Testis (tissue), 3 donors: ENCODE results near the gene CCNC. TPM values are rescaled to one million over a fixed set of nuclear protein-coding genes. Genes with fewer than 3 reads are reported as not detected.

Experiments
- DNase-seq: peaks from one replicate; pipeline ENCODE4 v3.0.0-alpha.2; 2019
- H3K27ac ChIP-seq, 2 donors: fragments of 200-600 bp; sonication (generic); one replicate each; pipeline ENCODE4 v1.5.1; 2019
- H3K27me3 ChIP-seq: fragments of 200-600 bp; sonication (generic); one replicate; pipeline ENCODE4 v1.5.1; 2019
- H3K36me3 ChIP-seq: fragments of 200-600 bp; sonication (generic); one replicate; pipeline ENCODE4 v1.5.1; 2017; ENCODE audit warnings: low read depth; ENCODE audit errors: missing control alignments
- H3K4me1 ChIP-seq: fragments of 200-600 bp; sonication (generic); one replicate; pipeline ENCODE4 v1.5.1; 2019
- H3K4me3 ChIP-seq, 2 donors: fragments of 200-600 bp; sonication (generic); one replicate each; pipeline ENCODE4 v1.5.1; 2017 to 2019
- H3K9me3 ChIP-seq: fragments of 200-600 bp; sonication (generic); one replicate; pipeline ENCODE4 v1.5.1; 2017
- POLR2A ChIP-seq: fragments of 450-650 bp; IDR thresholded peaks from one replicate; pipeline ENCODE4 v1.6.1; 2017; ENCODE audit warnings: antibody characterized with exemption, mild to moderate bottlenecking, moderate library complexity
- WGBS, 2 donors: methylation state at CpG; one replicate each; pipeline ENCODE4 v1.1.5; 2018; 5-methylcytosine and 5-hydroxymethylcytosine counted together
- intact Hi-C: fragments of 100-400 bp; cut with DNase I; formaldehyde crosslinking; loops from one replicate; pipeline ENCODE4 v1.15.1; 2023; ENCODE audit warnings: low total_unique reads
- polyA plus RNA-seq: library from polyadenylated mRNA; stranded (reverse); fragments of 350-450 nt; fragmentation: Illumina TruSeq; extraction: RNeasy Lipid Tissue Mini Kit (QIAGEN cat#74804); gene quantifications from one replicate; pipeline ENCODE4 v1.2.3, GENCODE V29; 2014; ENCODE audit warnings: low read depth, low replicate concordance; ENCODE audit not compliant: insufficient read depth
- total RNA-seq, 2 donors: library from RNA; depleted of rRNA; stranded (reverse); fragments of >200 nt; gene quantifications; one replicate each; pipeline ENCODE4 v1.2.3, GENCODE V29; 2016
- TF ChIP-seq, protein P1 (sequence below), 3 experiments: fragments of 450-650 bp in 2 of 3; fragments of 200-600 bp in 1 of 3; sonication (generic) in 1 of 3; IDR thresholded peaks; one replicate each; pipeline ENCODE4 v1.5.1; 2016 to 2019; ENCODE audit warnings: antibody characterized with exemption in 3 of 3, mild to moderate bottlenecking in 2 of 3, moderate library complexity in 1 of 3

CCNC gene
- total and polyA plus RNA-seq, 3 donors from 2014 or later, result 22.6 to 27.8 (median 26.3) TPM

DNA sequence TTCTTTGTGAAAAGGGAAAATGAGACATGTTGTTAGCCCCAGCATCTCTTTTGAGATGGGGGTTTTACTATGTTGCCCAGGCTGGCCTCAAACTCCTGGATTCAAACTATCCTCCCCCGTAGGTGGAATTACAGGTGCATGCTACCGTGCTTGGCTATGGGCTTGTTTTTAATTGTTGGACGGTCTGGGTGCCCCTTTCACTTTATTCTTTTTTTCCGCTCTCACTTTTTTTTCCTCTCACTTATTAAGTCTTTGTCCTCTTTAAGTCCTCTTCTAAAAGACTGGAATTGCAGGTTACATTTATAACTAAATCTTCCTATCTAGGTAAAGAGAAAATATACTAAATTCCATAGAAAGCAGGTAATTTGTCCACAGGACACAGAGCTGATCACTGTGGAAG is 19.3 kb upstream of the CCNC start:
- no peak for TF ChIP-seq POLR2A
- TF ChIP-seq, protein P1, sequence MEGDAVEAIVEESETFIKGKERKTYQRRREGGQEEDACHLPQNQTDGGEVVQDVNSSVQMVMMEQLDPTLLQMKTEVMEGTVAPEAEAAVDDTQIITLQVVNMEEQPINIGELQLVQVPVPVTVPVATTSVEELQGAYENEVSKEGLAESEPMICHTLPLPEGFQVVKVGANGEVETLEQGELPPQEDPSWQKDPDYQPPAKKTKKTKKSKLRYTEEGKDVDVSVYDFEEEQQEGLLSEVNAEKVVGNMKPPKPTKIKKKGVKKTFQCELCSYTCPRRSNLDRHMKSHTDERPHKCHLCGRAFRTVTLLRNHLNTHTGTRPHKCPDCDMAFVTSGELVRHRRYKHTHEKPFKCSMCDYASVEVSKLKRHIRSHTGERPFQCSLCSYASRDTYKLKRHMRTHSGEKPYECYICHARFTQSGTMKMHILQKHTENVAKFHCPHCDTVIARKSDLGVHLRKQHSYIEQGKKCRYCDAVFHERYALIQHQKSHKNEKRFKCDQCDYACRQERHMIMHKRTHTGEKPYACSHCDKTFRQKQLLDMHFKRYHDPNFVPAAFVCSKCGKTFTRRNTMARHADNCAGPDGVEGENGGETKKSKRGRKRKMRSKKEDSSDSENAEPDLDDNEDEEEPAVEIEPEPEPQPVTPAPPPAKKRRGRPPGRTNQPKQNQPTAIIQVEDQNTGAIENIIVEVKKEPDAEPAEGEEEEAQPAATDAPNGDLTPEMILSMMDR (IDR thresholded peaks at IDR 0.05), result no peak
- DNase-seq, result no peak
- Histone ChIP-seq H3K36me3 (no peaks in the 10 kb centered on the region), H3K4me3 (no peak overlapping the region), H3K27me3 (no peaks in the 10 kb centered on the region), H3K27ac (no peak overlapping the region), H3K4me1 (peaks cover 14% of the 10 kb centered on the region), H3K9me3 (no peaks in the 10 kb centered on the region)
- WGBS, 2 donors, result 69 to 78% methylated on average over 4 of the region's 4 CpGs
- intact Hi-C loops, result no loop called here

DNA sequence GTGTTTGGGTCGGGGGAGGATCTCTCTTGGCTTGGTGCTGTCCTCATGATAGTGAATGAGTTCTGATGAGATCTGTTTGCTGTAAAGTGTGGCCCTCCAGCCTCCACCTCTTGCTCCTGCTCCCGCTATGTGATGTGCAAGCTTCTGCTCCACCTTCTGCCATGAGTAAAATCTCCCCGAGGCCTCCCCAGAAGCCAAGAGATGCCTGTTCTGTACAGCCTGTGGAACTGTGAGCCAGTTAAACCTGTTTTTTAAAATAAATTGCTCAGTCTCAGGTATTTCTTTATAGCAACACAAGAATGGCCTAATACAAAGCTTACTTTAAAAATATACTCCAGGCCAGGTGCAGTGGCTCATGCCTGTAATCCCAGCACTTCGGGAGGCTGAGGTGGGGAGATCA is 11.3 kb upstream of the CCNC start:
- Histone ChIP-seq H3K36me3 (no peaks in the 10 kb centered on the region), H3K27me3 (no peaks in the 10 kb centered on the region), H3K4me3 (no peak overlapping the region), H3K4me1 (no peaks in the 10 kb centered on the region), H3K27ac (no peak overlapping the region), H3K9me3 (no peaks in the 10 kb centered on the region)
- no peak for TF ChIP-seq POLR2A
- intact Hi-C loops, result no loop called here
- WGBS, 2 donors, result 89 to 97% methylated on average over 4 of the region's 4 CpGs
- DNase-seq, result no peak

DNA sequence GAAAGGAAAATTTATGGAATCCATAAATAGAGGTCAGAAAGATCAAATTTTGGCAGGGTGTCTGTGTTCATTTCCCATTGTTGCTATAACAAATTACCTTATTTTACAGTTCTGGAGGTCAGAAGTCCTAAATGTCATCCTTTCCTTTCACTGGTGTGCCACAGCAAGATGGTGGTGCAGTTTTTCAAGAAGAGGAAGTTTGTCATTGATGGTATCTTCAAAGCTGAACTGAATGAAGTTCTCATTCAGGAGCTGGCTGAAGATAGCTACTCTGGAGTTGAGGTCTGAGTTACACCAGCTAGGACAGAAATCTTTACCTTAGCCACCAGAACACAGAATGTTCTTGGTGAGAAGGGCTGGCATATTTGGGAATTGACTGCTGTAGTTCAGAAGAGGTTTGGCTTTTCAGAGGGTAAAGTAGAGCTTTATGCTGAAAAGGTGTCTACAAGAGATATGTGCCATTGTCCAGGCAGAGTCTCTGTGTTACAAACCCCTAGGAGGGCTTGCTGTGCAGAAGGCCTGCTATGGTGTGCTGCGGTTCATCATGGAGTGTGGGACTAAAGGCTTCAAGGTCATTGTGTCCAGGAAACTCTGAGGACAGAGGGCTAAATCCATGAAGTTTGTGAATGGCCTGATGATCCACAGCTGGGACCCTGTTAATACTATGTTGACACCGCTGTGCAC is 7.2 kb upstream of the CCNC start:
- no peak for TF ChIP-seq POLR2A
- TF ChIP-seq, protein P1 (IDR thresholded peaks at IDR 0.05), result no peak
- 83 to 97% methylated on average over 1 to 2 of the region's 2 CpGs for WGBS, 2 donors
- Histone ChIP-seq H3K4me3 (no peak overlapping the region), H3K9me3 (no peaks in the 10 kb centered on the region), H3K36me3 (no peaks in the 10 kb centered on the region), H3K27me3 (no peaks in the 10 kb centered on the region), H3K27ac (no peak overlapping the region), H3K4me1 (no peaks in the 10 kb centered on the region)
- intact Hi-C loops, result no loop called here
- DNase-seq, result no peak

DNA sequence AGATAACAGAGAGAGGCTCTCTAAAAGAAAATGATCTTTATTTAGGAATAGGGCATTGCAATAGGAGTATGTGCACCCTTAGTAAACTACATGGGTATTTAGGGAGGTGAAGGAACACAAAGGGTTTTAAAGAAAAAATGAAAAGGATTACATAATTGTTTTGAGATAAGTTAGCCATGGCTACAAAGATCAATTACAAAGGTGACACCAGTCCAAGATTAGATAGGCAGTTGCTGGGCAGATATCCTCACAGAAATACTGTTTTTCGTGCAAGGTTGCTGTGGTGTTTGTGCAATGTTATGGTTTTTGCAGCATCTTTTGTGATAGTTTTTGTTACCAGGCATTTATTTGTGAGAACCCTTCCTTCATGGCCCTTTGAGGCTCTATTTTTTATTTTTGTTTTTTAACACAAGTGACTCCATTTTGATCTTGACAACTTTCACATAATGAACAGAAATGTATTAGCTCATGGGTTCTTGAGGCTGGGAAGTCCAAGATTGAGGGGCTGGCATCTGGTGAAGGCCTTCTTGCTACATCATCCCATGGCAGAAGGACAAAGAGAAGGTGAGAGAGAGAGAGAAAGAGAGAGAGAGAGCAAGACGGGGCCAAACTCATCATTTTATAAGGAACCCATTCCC is 5.6 kb upstream of the CCNC start:
- intact Hi-C loops, result no loop called here
- Histone ChIP-seq H3K27ac (no peak overlapping the region), H3K4me1 (no peaks in the 10 kb centered on the region), H3K27me3 (no peaks in the 10 kb centered on the region), H3K36me3 (no peaks in the 10 kb centered on the region), H3K4me3 (no peak overlapping the region), H3K9me3 (no peaks in the 10 kb centered on the region)
- TF ChIP-seq, protein P1 (IDR thresholded peaks at IDR 0.05), result no peak
- TF ChIP-seq POLR2A, result no peak
- DNase-seq, result no peak
- 87 to 96% methylated on average over 2 of the region's 2 CpGs for WGBS, 2 donors

DNA sequence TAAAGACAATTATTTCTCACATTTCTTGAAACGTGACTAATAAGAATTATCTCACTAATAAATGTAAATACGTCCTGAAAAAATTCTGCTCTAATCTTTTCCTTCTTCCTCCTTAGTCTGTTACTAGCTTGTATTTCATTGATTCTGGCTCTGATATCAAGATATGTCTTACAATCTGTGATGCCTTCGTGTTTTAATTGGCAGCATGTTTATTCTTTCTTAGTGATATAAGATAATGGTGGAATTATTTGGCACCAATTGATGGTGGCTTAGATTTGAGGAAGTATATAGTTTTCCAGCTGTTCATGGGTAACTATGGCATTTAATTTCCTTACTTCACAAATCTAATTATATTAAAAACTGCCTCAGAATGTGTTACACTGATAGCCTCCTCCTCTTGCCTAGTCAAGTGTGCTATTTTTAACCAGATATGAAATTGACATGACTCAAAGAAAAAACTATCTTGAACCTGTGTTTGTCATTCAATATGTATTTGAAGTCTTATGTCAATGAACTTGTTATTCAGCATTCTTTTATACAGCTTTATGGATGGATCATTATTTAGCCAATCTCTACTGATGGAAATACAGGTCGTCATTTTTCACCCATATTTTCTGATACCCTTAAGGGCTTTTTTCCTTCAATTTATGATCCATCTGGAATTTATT is 5.3 kb downstream of the CCNC start:
- Histone ChIP-seq H3K27ac (no peak overlapping the region), H3K36me3 (no peaks in the 10 kb centered on the region), H3K4me1 (peaks cover 18% of the 10 kb centered on the region), H3K4me3 (no peak overlapping the region), H3K27me3 (no peaks in the 10 kb centered on the region), H3K9me3 (no peaks in the 10 kb centered on the region)
- WGBS, 2 donors, result 36 to 44% methylated on average over 4 of the region's 4 CpGs
- no peak for DNase-seq
- no peak for TF ChIP-seq POLR2A
- TF ChIP-seq, protein P1 (IDR thresholded peaks at IDR 0.05), result no peak
- intact Hi-C loops, result no loop called here
